Globus pallidus (tissue), 1 donor: ENCODE results near the gene GRIK4.
"Not testable (repeated sequence)": the region's sequence is repeated elsewhere in the genome, so short reads cannot be mapped to it uniquely, and the experiment has no call there.

ENCODE experiments used
- DNase-seq: peaks from one replicate; pipeline ENCODE4 v3.0.0-alpha.2; 2015; ENCODE audit warnings: low spot score

The GRIK4 gene, protein sequence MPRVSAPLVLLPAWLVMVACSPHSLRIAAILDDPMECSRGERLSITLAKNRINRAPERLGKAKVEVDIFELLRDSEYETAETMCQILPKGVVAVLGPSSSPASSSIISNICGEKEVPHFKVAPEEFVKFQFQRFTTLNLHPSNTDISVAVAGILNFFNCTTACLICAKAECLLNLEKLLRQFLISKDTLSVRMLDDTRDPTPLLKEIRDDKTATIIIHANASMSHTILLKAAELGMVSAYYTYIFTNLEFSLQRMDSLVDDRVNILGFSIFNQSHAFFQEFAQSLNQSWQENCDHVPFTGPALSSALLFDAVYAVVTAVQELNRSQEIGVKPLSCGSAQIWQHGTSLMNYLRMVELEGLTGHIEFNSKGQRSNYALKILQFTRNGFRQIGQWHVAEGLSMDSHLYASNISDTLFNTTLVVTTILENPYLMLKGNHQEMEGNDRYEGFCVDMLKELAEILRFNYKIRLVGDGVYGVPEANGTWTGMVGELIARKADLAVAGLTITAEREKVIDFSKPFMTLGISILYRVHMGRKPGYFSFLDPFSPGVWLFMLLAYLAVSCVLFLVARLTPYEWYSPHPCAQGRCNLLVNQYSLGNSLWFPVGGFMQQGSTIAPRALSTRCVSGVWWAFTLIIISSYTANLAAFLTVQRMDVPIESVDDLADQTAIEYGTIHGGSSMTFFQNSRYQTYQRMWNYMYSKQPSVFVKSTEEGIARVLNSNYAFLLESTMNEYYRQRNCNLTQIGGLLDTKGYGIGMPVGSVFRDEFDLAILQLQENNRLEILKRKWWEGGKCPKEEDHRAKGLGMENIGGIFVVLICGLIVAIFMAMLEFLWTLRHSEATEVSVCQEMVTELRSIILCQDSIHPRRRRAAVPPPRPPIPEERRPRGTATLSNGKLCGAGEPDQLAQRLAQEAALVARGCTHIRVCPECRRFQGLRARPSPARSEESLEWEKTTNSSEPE

DNA sequence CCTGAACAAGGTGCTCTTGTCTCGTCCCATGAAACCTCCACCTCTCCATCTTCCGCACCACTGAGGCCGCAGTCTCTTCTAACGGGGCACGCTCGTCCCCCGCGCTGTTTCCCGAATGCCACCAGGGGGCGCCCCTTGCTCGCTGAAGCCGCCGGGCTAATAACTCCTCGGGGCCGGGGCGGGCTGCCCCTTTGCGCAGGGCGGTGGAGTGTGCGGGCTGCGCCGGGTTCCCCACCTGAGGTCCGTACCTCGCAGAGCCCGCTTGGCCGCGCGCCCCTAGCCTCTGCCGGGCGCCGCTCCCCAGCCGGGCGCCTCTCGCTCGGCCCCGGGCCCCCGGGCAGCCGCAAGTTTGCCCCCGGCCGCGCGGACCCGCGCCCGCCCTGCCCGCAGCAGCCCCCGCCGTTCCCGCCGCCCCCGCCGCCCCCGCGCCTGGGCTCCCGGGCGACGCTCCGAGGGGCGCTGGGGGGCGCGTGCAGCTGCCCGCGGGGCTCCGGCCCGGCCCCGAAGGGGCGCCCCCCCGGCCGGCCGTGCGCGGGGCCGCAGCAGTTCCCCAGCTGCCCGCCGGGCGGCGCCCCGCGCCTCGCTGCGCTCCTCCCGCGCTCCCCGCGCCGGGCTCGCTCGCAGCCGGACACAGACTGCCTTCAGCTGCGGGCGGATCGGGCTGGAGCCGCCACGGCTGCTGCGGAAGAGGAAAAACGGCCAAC lies at the start of gene GRIK4:
Gene GRIK4, plus strand, starts transcription at position 633 of the 704 bp plus-strand sequence. CDS start 148,571 bp downstream, outside the sequence.
- DNase-seq, result peak; percentile 82

GRCh38 chr11:120462825-120463224 lies 48.7 kb upstream of the GRIK4 start:
- DNase-seq, result no peak

- no peak for DNase-seq
Observed at GRCh38 chr11:120465921-120466534, 45.5 kb upstream of the GRIK4 start.

DNA sequence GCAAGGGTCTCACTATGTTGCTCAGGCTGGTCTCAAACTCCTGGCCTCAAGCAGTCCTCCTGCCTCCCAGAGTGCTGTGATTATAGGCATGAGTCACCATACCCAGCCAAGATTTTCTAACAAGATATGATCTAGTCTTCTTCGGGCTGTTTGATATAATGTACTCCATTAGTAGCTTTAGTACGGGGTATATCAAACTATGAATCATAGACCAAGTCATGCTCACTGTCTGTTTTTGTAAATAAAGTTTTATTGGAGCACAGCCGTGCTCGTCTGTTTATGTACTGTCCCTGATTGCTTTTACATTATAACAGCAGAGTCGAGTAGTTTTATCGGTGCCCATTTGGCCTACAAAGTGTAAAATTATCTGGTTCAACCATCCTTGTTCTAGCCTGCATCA lies 43.9 kb upstream of the GRIK4 start:
- no peak for DNase-seq

DNA sequence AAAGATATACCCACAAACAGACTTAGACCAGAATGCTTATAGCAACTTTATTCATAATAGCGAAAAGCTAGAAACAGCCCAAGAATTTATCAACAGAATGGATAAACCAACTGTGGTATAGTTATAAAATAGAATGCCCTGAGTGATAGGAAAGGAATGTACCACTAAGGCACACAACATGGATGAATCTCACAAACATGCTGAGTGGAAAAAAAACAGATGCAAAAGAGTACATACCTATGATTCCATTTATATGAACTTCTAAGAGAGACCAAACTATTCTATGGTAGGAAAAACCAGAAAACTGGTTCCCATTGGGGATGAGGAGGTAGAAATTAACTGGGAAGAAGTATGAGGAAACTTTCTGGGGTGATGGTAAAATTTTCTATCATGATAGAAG lies 40.4 kb upstream of the GRIK4 start:
- no peak for DNase-seq

DNA sequence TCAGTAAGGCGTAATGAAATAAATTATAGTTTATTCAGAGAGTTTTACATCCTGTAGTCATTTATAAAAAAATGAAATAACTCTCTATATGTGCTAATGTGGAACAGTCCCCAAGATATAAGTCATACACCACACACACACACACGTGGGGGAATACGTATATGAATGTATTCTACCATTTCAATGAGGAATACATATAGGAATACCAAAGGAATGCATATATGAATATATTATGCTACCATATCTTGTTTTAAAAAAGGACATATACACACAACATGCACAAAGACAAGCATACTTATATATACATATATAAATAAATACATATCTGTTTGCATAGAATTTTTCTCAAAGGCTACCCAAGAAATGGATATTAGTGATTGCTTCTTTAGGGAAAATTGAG lies 39.6 kb upstream of the GRIK4 start:
- DNase-seq, result no peak

- DNase-seq, result no peak
Observed at GRCh38 chr11:120473503-120473902, 38.0 kb upstream of the GRIK4 start.

DNA sequence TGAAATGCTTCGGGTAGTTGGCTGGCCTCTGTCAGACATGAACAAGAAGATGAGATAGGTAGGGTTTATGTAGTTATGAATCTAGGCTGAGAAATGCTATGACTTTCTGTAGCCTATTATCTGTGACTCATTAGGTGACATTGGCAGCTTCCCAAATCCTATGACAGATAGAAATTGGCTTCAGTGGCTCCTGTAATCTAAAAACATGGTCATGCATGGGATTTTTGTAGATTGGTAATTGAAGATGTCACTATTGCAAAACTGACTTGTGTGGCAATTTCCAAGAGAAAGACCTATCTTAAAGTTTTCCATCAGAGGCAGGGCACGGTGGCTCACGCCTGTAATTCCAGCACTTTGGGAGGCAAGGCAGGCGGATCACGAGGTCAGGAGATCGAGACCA lies 29.4 kb upstream of the GRIK4 start:
- DNase-seq, result no peak

DNA sequence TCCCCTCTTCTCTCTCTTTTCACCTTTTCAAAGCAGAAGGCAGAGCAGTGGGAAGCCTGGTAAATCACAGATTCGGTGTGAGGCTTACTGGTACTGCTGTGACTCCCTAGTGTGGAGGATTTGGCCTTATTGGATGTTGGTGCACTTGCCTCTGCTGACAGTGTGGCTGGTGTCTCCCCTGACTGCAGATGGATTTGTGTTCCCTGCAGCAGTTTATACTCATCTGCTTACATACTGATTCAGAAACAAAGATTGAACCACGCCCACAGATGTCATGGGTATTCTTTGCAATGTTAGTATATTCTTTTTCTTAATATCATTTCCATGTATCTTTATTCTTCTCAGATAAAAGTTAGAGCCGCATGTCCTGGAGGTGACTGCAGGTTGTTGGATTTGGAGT lies 26.8 kb upstream of the GRIK4 start:
- DNase-seq, result no peak

- DNase-seq, result no peak
Observed at GRCh38 chr11:120486138-120486537, 25.4 kb upstream of the GRIK4 start.

GRCh38 chr11:120489799-120490198 lies 21.7 kb upstream of the GRIK4 start:
- DNase-seq, result no peak

DNA sequence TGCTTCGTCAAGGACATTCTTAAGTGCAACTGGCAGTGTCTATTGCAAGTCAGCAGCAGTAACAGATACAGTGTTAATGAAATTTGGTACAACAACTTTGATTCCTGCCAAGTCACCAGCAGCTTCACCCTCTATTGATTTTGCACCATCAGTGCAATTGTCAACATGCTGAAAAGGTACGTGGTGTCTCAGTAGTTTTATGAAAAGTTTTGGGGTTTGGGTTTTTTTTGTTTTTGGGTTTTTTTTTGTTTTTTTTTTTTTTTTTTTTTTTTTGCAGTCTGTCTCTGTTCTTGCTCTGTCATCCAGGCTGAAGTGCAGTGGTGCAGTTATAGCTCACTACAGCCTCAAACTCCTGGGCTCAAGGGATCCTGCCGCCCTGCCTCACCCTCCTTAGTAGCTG lies 19.1 kb upstream of the GRIK4 start:
- DNase-seq, result no peak

DNA sequence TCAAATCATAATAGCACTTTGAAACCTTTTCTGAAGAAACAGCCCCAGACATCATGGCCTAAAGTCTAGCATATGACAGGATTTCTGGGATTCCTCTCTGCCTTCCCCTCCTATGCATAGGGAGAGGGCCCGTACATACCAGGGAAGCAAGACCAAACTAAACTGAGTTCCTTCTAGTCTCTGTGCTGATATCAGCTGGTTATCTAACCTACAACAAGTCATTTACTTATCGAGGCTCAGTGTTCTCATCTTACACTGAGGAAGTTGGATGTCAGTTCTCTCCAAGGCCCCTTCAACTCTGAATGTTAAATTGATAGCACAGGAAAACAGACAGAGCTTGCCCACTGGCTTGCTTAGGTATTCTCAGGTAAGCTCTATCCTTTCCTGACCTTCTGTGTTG lies 17.0 kb upstream of the GRIK4 start:
- no peak for DNase-seq

GRCh38 chr11:120499088-120499487 lies 12.5 kb upstream of the GRIK4 start:
- no peak for DNase-seq

GRCh38 chr11:120499859-120500258 lies 11.7 kb upstream of the GRIK4 start:
- DNase-seq, result no peak

- no peak for DNase-seq
Observed at GRCh38 chr11:120500414-120501071, 11.0 kb upstream of the GRIK4 start.

- no peak for DNase-seq
Observed at GRCh38 chr11:120501440-120501839, 10.1 kb upstream of the GRIK4 start.

GRCh38 chr11:120501976-120502755 lies 9.4 kb upstream of the GRIK4 start:
- DNase-seq, result no peak

GRCh38 chr11:120503529-120503928 lies 8.0 kb upstream of the GRIK4 start:
- not testable (repeated sequence) for DNase-seq

GRCh38 chr11:120505801-120506425 lies 5.6 kb upstream of the GRIK4 start:
- no peak for DNase-seq
